Smooth muscle cell (in vitro differentiated cells): ENCODE results near the gene B4GALT2. TPM values are rescaled to one million over a fixed set of nuclear protein-coding genes. Genes with fewer than 3 reads are reported as not detected.

Experiments used
- DNase-seq: peaks from one replicate; lab custom pipeline; 2025; ENCODE audit not compliant: unreplicated experiment; lab: John Stamatoyannopoulos, UW
- H2AFZ ChIP-seq: fragments of 200-600 bp; sonication (generic); 2 replicates; pipeline ENCODE4 v1.6.0; 2016; ENCODE audit warnings: antibody characterized with exemption, low read depth, mild to moderate bottlenecking
- H3F3A ChIP-seq: fragments of 200-600 bp; sonication (generic); 2 replicates; pipeline ENCODE4 v1.6.0; 2017; ENCODE audit warnings: antibody characterized with exemption, low read depth
- H3K27ac ChIP-seq: fragments of 200-600 bp; sonication (generic); 2 replicates; pipeline ENCODE4 v1.5.1; 2016; ENCODE audit warnings: low read depth, mild to moderate bottlenecking
- H3K27me3 ChIP-seq: fragments of 200-600 bp; sonication (generic); 2 replicates; pipeline ENCODE4 v1.6.1; 2016; ENCODE audit warnings: low read depth, mild to moderate bottlenecking
- H3K36me3 ChIP-seq: fragments of 200-600 bp; sonication (generic); 2 replicates; pipeline ENCODE4 v1.5.1; 2016; ENCODE audit warnings: low read depth
- H3K4me1 ChIP-seq: fragments of 200-600 bp; sonication (generic); 2 replicates; pipeline ENCODE4 v1.5.1; 2016; ENCODE audit warnings: low read depth
- H3K4me2 ChIP-seq: fragments of 200-600 bp; sonication (generic); 2 replicates; pipeline ENCODE4 v1.6.0; 2016; ENCODE audit warnings: mild to moderate bottlenecking
- H3K4me3 ChIP-seq: fragments of 200-600 bp; sonication (generic); 2 replicates; pipeline ENCODE4 v1.5.1; 2016; ENCODE audit warnings: mild to moderate bottlenecking
- H3K79me2 ChIP-seq: fragments of 200-600 bp; sonication (generic); 2 replicates; pipeline ENCODE4 v1.6.0; 2016; ENCODE audit warnings: low read depth, mild to moderate bottlenecking
- H3K9ac ChIP-seq: fragments of 200-600 bp; sonication (generic); 2 replicates; pipeline ENCODE4 v1.6.0; 2016; ENCODE audit warnings: low read depth
- H3K9me3 ChIP-seq: fragments of 200-600 bp; sonication (generic); replicated peaks from 2 replicates; pipeline ENCODE4 v1.5.1; 2016; ENCODE audit warnings: low read depth
- H4K20me1 ChIP-seq: fragments of 200-600 bp; sonication (generic); 2 replicates; pipeline ENCODE4 v1.6.0; 2016; ENCODE audit warnings: low read depth
- WGBS: methylation state at CpG from one replicate; pipeline ENCODE4 v1.1.7; 2016; ENCODE audit warnings: low lambda C conversion rate; 5-methylcytosine and 5-hydroxymethylcytosine counted together
- polyA plus RNA-seq: library from polyadenylated mRNA; unstranded; fragments of >200 nt; fragmentation: Nextera tagmentation; extraction: Ambion mirVana; gene quantifications from 2 replicates; pipeline ENCODE4 v1.2.1, GENCODE V29; 2016
- total RNA-seq: library from RNA; depleted of rRNA; stranded (reverse); fragments of >200 nt; gene quantifications from 2 replicates; pipeline ENCODE4 v1.2.3, GENCODE V29; 2014
- TF ChIP-seq, protein P1 (sequence below): fragments of 200-600 bp; sonication (generic); IDR thresholded peaks from 2 replicates; pipeline ENCODE4 v1.5.1; 2017; ENCODE audit warnings: borderline replicate concordance, mild to moderate bottlenecking, antibody characterized with exemption; ENCODE audit not compliant: insufficient read depth, poor library complexity, severe bottlenecking

The B4GALT2 gene
- total and polyA plus RNA-seq, 2 experiments from 2014 or later = 52.4 to 135 TPM

DNA sequence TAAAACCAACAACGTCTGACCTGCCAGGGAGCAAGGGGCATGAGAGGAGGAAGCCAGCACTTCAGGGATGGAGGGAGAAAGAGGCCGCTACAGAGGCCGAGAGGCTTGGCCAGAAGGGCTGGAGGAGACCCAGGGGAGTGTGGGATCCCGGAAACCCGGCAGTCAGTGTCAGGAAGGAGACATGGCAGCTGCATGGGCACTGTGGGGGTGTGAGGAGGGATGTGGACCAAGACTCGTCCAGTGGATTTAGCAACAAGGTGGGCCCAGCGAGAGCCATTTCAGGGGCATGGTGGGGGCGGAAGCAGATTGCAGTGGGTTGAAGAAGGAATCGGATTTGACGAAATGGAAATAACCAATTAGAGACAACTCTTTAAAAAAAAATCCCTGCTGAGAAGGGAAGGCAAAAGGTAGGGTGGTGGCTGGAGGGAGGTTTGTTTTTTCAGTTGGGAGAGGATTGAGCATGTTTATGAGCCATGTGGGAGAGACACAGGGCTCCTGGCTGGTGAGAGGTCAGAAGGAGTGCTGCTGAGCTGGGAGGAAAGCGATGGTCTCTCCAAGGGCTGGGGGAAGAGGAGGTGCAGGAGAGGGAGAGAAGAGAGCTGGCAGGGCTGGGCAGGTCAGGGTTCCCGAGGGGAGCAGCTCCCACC, 4.4 kb downstream of the B4GALT2 start:
- H3K9ac ChIP-seq = no peak overlapping the region
- H3K27me3 ChIP-seq = no peaks in the 10 kb centered on the region
- no peak overlapping the region for H3K4me2 ChIP-seq
- peaks cover 4% of the 10 kb centered on the region for H3K4me1 ChIP-seq
- H3F3A ChIP-seq = peaks cover 6% of the 10 kb centered on the region
- H3K36me3 ChIP-seq = no peaks in the 10 kb centered on the region
- H4K20me1 ChIP-seq = peaks cover 49% of the 10 kb centered on the region
- no peak overlapping the region for H3K4me3 ChIP-seq
- no peak for DNase-seq
- 91% methylated on average over 12 of the region's 12 CpGs for WGBS
- TF ChIP-seq, protein P1, sequence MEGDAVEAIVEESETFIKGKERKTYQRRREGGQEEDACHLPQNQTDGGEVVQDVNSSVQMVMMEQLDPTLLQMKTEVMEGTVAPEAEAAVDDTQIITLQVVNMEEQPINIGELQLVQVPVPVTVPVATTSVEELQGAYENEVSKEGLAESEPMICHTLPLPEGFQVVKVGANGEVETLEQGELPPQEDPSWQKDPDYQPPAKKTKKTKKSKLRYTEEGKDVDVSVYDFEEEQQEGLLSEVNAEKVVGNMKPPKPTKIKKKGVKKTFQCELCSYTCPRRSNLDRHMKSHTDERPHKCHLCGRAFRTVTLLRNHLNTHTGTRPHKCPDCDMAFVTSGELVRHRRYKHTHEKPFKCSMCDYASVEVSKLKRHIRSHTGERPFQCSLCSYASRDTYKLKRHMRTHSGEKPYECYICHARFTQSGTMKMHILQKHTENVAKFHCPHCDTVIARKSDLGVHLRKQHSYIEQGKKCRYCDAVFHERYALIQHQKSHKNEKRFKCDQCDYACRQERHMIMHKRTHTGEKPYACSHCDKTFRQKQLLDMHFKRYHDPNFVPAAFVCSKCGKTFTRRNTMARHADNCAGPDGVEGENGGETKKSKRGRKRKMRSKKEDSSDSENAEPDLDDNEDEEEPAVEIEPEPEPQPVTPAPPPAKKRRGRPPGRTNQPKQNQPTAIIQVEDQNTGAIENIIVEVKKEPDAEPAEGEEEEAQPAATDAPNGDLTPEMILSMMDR = no peak
- no peaks in the 10 kb centered on the region for H3K9me3 ChIP-seq
- peaks cover 8% of the 10 kb centered on the region for H3K79me2 ChIP-seq
- no peak overlapping the region for H3K27ac ChIP-seq
- no peak overlapping the region for H2AFZ ChIP-seq

DNA sequence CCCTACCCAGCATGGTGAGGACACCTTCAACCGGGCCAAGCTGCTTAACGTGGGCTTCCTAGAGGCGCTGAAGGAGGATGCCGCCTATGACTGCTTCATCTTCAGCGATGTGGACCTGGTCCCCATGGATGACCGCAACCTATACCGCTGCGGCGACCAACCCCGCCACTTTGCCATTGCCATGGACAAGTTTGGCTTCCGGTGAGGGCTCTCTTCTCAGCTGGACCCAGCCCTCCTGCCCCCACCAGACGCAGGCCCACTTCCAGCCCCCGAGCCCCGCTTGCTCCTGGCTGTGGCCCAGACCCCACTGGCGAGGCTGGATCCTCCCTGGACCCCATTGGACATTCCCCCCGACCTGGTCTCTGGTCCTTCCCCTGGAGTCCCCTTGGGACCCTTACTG, 5.8 kb downstream of the B4GALT2 start:
- Histone ChIP-seq H3K4me3 (no peak overlapping the region), H3K4me1 (no peaks in the 10 kb centered on the region), H3K79me2 (peaks cover 7% of the 10 kb centered on the region), H4K20me1 (peaks cover 48% of the 10 kb centered on the region), H3K27ac (no peak overlapping the region), H3K9me3 (no peaks in the 10 kb centered on the region), H2AFZ (no peak overlapping the region), H3K9ac (no peak overlapping the region), H3F3A (peaks cover 6% of the 10 kb centered on the region), H3K27me3 (no peaks in the 10 kb centered on the region), H3K4me2 (no peak overlapping the region), H3K36me3 (no peaks in the 10 kb centered on the region)
- TF ChIP-seq, protein P1 = no peak
- whole genome bisulfite sequencing = over 99% methylated on average over 16 of the region's 16 CpGs
- no peak for DNase-seq

DNA sequence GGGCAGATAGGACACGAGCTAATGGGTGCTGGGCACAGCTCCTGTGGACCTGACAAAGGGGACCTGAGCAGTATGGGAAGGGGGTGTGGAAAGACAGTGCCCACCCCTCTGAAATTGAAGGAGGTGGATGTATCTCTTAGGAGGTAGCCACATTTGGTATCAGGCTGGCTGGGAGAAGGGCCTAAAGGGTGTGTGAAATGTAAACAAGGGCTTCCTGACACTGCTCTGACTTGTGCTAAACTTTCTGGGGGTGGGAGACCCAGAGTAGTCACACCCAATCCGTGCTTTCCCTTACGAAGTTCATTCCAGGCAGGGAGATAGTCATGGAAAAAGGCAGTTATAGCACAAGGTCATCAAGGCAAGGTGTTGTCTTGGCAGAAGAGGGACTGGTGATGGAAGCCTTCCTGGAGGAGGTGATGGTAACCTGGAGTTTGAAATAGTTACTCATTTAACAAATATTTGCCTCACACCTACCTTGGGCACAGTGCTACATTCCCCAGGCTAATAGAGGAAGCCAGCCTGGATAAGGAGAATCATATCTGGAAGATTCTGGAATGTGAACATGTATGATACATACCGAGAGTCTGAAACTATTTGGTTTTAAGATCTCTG, 7.1 kb downstream of the B4GALT2 start:
- Histone ChIP-seq H3F3A (peaks cover 6% of the 10 kb centered on the region), H3K4me3 (no peak overlapping the region), H3K27me3 (no peaks in the 10 kb centered on the region), H2AFZ (no peak overlapping the region), H3K36me3 (no peaks in the 10 kb centered on the region), H3K4me1 (peaks cover 4% of the 10 kb centered on the region), H3K4me2 (no peak overlapping the region), H3K9me3 (no peaks in the 10 kb centered on the region), H3K9ac (no peak overlapping the region), H4K20me1 (peaks cover 38% of the 10 kb centered on the region), H3K27ac (no peak overlapping the region), H3K79me2 (peaks cover 7% of the 10 kb centered on the region)
- TF ChIP-seq, protein P1 = no peak
- 83% methylated on average over 4 of the region's 4 CpGs for WGBS
- DNase-seq = no peak
